K562 (cell line): Measurements from ENCODE around the gene SPAG16. TPM values are rescaled to one million over a fixed set of nuclear protein-coding genes. Genes with fewer than 3 reads are reported as not detected.

Experiments
- ATAC-seq: fragments of 200-7000 bp; cut with Tn5 transposase; 3 replicates; pipeline ENCODE4 v1.9.1; 2020; ENCODE audit warnings: moderate library complexity
- BruUV-seq: library from RNA; stranded (reverse); fragments of 400-500 nt; replicated peaks from 2 replicates; lab custom pipeline; 2021; lab: Mats Ljungman, UMichigan
- CTCF ChIA-PET: fragments of 300-600 bp; formaldehyde crosslinking; extraction: SDS; loops from one replicate; lab custom pipeline; 2021; ENCODE audit warnings: low intra/inter-chr PET ratio; lab: Yijun Ruan, JAX
- POLR2A ChIA-PET: fragments of 300-600, 350-650 bp; sonication (Branson Sonifier 250); formaldehyde crosslinking; extraction: SDS; loops from one replicate; lab custom pipeline; 2021; ENCODE audit warnings: antibody characterized with exemption, inconsistent platforms; lab: Yijun Ruan, JAX
- DNase-seq, 4 experiments: peaks; one replicate each; pipeline versions ENCODE4 v3.0.0 to v3.0.0-alpha.2; 2011 to 2018; ENCODE audit warnings: low spot score in 3 of 4, mixed read lengths in 3 of 4; ENCODE audit errors: extremely low read depth in 1 of 4
- FAIRE-seq: peaks from 2 replicates; lab custom pipeline; 2011; peaks lifted over from hg19 to GRCh38; lab: Jason Lieb, UNC
- H2AFZ ChIP-seq: 2 replicates; pipeline ENCODE4 v1.6.0; 2011; ENCODE audit warnings: low read depth, low read length, control low read depth, inconsistent platforms
- H3K27ac ChIP-seq: fragments of 200-600 bp; 3 replicates; pipeline ENCODE4 v1.8.0; 2011; ENCODE audit warnings: low read depth, mild to moderate bottlenecking, control low read depth, inconsistent platforms, low read length, moderate library complexity, mixed read lengths; ENCODE audit errors: extremely low read depth
- H3K27me3 ChIP-seq, 2 experiments: fragments of 300-600 bp in 1 of 2; 2 replicates in 1 of 2; 3 replicates in 1 of 2; pipeline versions ENCODE4 v1.6.0 to v1.8.0; 2011; ENCODE audit warnings: inconsistent platforms in 2 of 2, low read length in 2 of 2, mild to moderate bottlenecking in 1 of 2, mixed read lengths in 1 of 2, moderate library complexity in 1 of 2; ENCODE audit not compliant: control insufficient read depth in 2 of 2, insufficient read depth in 2 of 2
- H3K36me3 ChIP-seq: fragments of 300-600 bp; 3 replicates; pipeline ENCODE4 v1.8.0; 2011; ENCODE audit warnings: mild to moderate bottlenecking, low read length, inconsistent platforms; ENCODE audit not compliant: control insufficient read depth, insufficient read depth
- H3K4me1 ChIP-seq, 2 experiments: fragments of 200-600 bp in 1 of 2; replicated peaks in 1 of 2; 2 replicates in 1 of 2; 3 replicates in 1 of 2; pipeline versions ENCODE4 v1.5.1 to v1.8.0; 2011; ENCODE audit warnings: inconsistent platforms in 2 of 2, low read length in 2 of 2, mild to moderate bottlenecking in 1 of 2, mixed read lengths in 1 of 2, moderate library complexity in 1 of 2; ENCODE audit not compliant: control insufficient read depth in 2 of 2, insufficient read depth in 2 of 2
- H3K4me2 ChIP-seq: 2 replicates; pipeline ENCODE4 v1.6.1; 2011; ENCODE audit warnings: low read length, control low read depth, inconsistent platforms, mixed read lengths; ENCODE audit not compliant: insufficient read depth
- H3K4me3 ChIP-seq: fragments of 200-600 bp; sonication (generic), shearing (Covaris generic); 2 replicates; pipeline ENCODE4 v1.5.1; 2016; ENCODE audit warnings: control low read depth, inconsistent platforms
- H3K79me2 ChIP-seq: fragments of 200-600 bp; 3 replicates; pipeline ENCODE4 v1.8.0; 2011; ENCODE audit warnings: low read length, inconsistent platforms; ENCODE audit not compliant: control insufficient read depth, insufficient read depth
- H3K9ac ChIP-seq, 2 experiments: 2 replicates each; pipeline versions ENCODE4 v1.6.0 to v1.6.1; 2011; ENCODE audit warnings: low read depth in 2 of 2, low read length in 2 of 2, control low read depth in 1 of 2, inconsistent platforms in 1 of 2, mild to moderate bottlenecking in 1 of 2, mixed read lengths in 1 of 2; ENCODE audit not compliant: insufficient read depth in 1 of 2
- H3K9me1 ChIP-seq: one replicate; pipeline ENCODE4 v1.6.0; 2011; ENCODE audit warnings: inconsistent platforms, mild to moderate bottlenecking, low read length, moderate library complexity; ENCODE audit not compliant: control insufficient read depth, insufficient read depth
- H3K9me3 ChIP-seq: replicated peaks from 2 replicates; pipeline ENCODE4 v1.5.1; 2011; ENCODE audit warnings: low read depth, low read length, inconsistent platforms; ENCODE audit not compliant: control insufficient read depth, insufficient read depth
- H4K20me1 ChIP-seq: replicated peaks from 2 replicates; pipeline ENCODE4 v1.6.1; 2011; ENCODE audit warnings: low read length, inconsistent platforms, mixed read lengths; ENCODE audit not compliant: control insufficient read depth, insufficient read depth
- CC2D1A ChIP-seq: fragments of 450-650 bp; IDR thresholded peaks from 2 replicates; pipeline ENCODE4 v1.6.1; 2017; ENCODE audit warnings: mild to moderate bottlenecking
- ELF1 ChIP-seq: fragments of 200-800 bp; sonication (Bioruptor generic); IDR thresholded peaks from 2 replicates; pipeline ENCODE4 v1.6.1; 2016; ENCODE audit warnings: missing genetic modification characterization, missing compliant biosample characterization
- FOXA3 ChIP-seq, 2 experiments: fragments of 450-650 bp in 1 of 2; sonication (generic) in 1 of 2; formaldehyde crosslinking; IDR thresholded peaks in 1 of 2; conservative IDR thresholded peaks in 1 of 2; 2 replicates each; pipeline versions ENCODE4 v1.4.0 to v1.8.0; 2020 to 2022; ENCODE audit warnings: mild to moderate bottlenecking in 2 of 2, missing genetic modification reagents in 1 of 2
- FOXP1 ChIP-seq: sonication (generic); formaldehyde crosslinking; IDR thresholded peaks from 2 replicates; pipeline ENCODE4 v1.8.0; 2022; ENCODE audit warnings: mild to moderate bottlenecking, missing genetic modification reagents
- IRF1 ChIP-seq: sonication (generic); formaldehyde crosslinking; IDR thresholded peaks from 2 replicates; pipeline ENCODE4 v1.8.0; 2022; ENCODE audit warnings: missing genetic modification reagents, mild to moderate bottlenecking, borderline replicate concordance
- NR1H2 ChIP-seq: sonication (generic); formaldehyde crosslinking; IDR thresholded peaks from 2 replicates; pipeline ENCODE4 v1.4.0; 2020; ENCODE audit warnings: mild to moderate bottlenecking, missing genetic modification reagents
- PBX2 ChIP-seq, 2 experiments: IDR thresholded peaks in 1 of 2; conservative IDR thresholded peaks in 1 of 2; 2 replicates each; pipeline ENCODE4 v1.6.1; 2016; ENCODE audit warnings: low read depth in 2 of 2, mild to moderate bottlenecking in 1 of 2, missing compliant biosample characterization in 1 of 2, missing genetic modification characterization in 1 of 2, moderate library complexity in 1 of 2
- RCOR1 ChIP-seq, 2 experiments: IDR thresholded peaks; 2 replicates each; pipeline ENCODE4 v1.6.1; 2012; ENCODE audit warnings: low read depth in 2 of 2, low read length in 2 of 2, borderline replicate concordance in 1 of 2, improper control_type of control experiment in 1 of 2
- SNAPC5 ChIP-seq: fragments of 250-450 bp; sonication (Bioruptor Pico); IDR thresholded peaks from 2 replicates; pipeline ENCODE4 v1.8.0; 2021; ENCODE audit warnings: moderate library complexity, mild to moderate bottlenecking, inconsistent platforms
- SP1 ChIP-seq: sonication (generic); formaldehyde crosslinking; IDR thresholded peaks from 2 replicates; pipeline ENCODE4 v1.8.1; 2022; ENCODE audit warnings: mild to moderate bottlenecking, missing genetic modification reagents
- TAF1 ChIP-seq: IDR thresholded peaks from 2 replicates; pipeline ENCODE4 v1.6.1; 2011; ENCODE audit warnings: mild to moderate bottlenecking, low read length, moderate library complexity; ENCODE audit not compliant: insufficient read depth, control insufficient read depth, severe bottlenecking; ENCODE audit errors: extremely low read depth
- ZNF134 ChIP-seq: fragments of 250-450 bp; sonication (Bioruptor Pico); conservative IDR thresholded peaks from 2 replicates; pipeline ENCODE4 v1.4.0; 2020
- ZNF655 ChIP-seq: fragments of 250-450 bp; sonication (Bioruptor Pico); IDR thresholded peaks from 2 replicates; pipeline ENCODE4 v1.5.0; 2021
- ZNF830 ChIP-seq: fragments of 250-450 bp; sonication (Bioruptor Pico); IDR thresholded peaks from 2 replicates; pipeline ENCODE4 v1.5.0; 2021; ENCODE audit warnings: mild to moderate bottlenecking
- WGBS: fragments of 100-300 bp; shearing (Covaris generic); methylation state at CpG from one replicate; pipeline ENCODE4 v1.1.6; 2016; ENCODE audit warnings: low coverage, mixed read lengths; ENCODE audit not compliant: insufficient coverage; ENCODE audit errors: missing lambda C conversion rate; 5-methylcytosine and 5-hydroxymethylcytosine counted together
- in situ Hi-C: fragments of 300-500 bp; cut with MboI; formaldehyde crosslinking; loops from 4 replicates; pipeline ENCODE4 v1.15.0; 2018; ENCODE audit warnings: inconsistent platforms, mixed read lengths
- intact Hi-C: fragments of 100-400 bp; cut with micrococcal nuclease; formaldehyde crosslinking; loops from 2 replicates; pipeline ENCODE4 v1.14.2; 2022
- polyA plus RNA-seq, 8 experiments: library from polyadenylated mRNA; depleted of rRNA in 4 of 8; stranded (reverse) in 5 of 8; unstranded in 3 of 8; fragments of >200 nt; fragmentation: Nextera tagmentation in 2 of 8; fragmentation: Illumina TruSeq in 1 of 8; extraction: Ambion mirVana in 2 of 8; extraction: Trizol in 1 of 8; gene quantifications; 2 replicates each; pipeline versions ENCODE4 v1.2.1 to v1.2.3, GENCODE V29; 2011 to 2014; ENCODE audit warnings: inconsistent platforms in 1 of 8, missing spikeins in 1 of 8
- total RNA-seq, 7 experiments: library from RNA; depleted of rRNA in 6 of 7; stranded (reverse); fragments of >200 nt in 6 of 7; fragmentation: Illumina TruSeq in 2 of 7; extraction: Trizol in 2 of 7; gene quantifications; 2 replicates each; pipeline versions ENCODE4 v1.2.1 to v1.2.3, GENCODE V29; 2011 to 2021; ENCODE audit warnings: low replicate concordance in 1 of 7

The SPAG16 gene
- total and polyA plus RNA-seq, 9 of the 15 experiments (the other 6 are each of a cell fraction or from before 2014, with no cell fraction given) = 0.98 to 5.9 (median 3.5) TPM

- no peak for TF ChIP-seq TAF1
Observed at GRCh38 chr2:214220251-214220650, 936.0 kb downstream of the SPAG16 start (continued).

GRCh38 chr2:214226061-214226460 lies 941.8 kb downstream of the SPAG16 start:
- no peaks in the 10 kb centered on the region for H3K79me2 ChIP-seq
- CTCF ChIA-PET = no interaction called here
- ATAC-seq = no peak
- TF ChIP-seq CC2D1A = no peak
- no peak for TF ChIP-seq RCOR1 (IDR thresholded peaks at IDR 0.05; ENCODE audit: borderline replicate concordance in 1 of 2, low read depth in 2 of 2, low read length in 2 of 2)
- TF ChIP-seq NR1H2 (CRISPR knock-in tag) = no peak
- no peak for TF ChIP-seq FOXA3 (CRISPR knock-in tag; conservative IDR thresholded peaks at IDR 0.05 in 1 of 2, IDR thresholded peaks at IDR 0.05 in 1 of 2)
- no peak for TF ChIP-seq ZNF655 (CRISPR knock-in tag)
- TF ChIP-seq PBX2 (CRISPR knock-in tag; IDR thresholded peaks at IDR 0.05; ENCODE audit: low read depth) = no peak
- TF ChIP-seq PBX2 (tag; conservative IDR thresholded peaks at IDR 0.05; ENCODE audit: low read depth) = no peak
- no peak for TF ChIP-seq IRF1 (CRISPR knock-in tag)
- TF ChIP-seq SNAPC5 (CRISPR knock-in tag) = no peak
- no peak for TF ChIP-seq ZNF830 (CRISPR knock-in tag)
- no peak for TF ChIP-seq ELF1 (tag)
- no peak for TF ChIP-seq FOXP1 (CRISPR knock-in tag)
- no peak for TF ChIP-seq SP1 (CRISPR knock-in tag)
- TF ChIP-seq ZNF134 (CRISPR knock-in tag) = no peak

More at GRCh38 chr2:214226061-214226460, 941.8 kb downstream of the SPAG16 start:
- no TSS peak for BruUV-seq
- Histone ChIP-seq H3K4me3 (no peak overlapping the region), H3K9me1 (no peaks in the 10 kb centered on the region), H3K27me3 (no peaks in the 10 kb centered on the region), H3K4me2 (no peak overlapping the region), H3K9ac (no peak overlapping the region), H3K27ac (no peak overlapping the region), H3K4me1 (no peaks in the 10 kb centered on the region), H3K9me3 (0 out of 2 replicates have a peak, but pooled peaks cover 2% of the 10 kb centered on the region), H3K36me3 (no peaks in the 10 kb centered on the region), H4K20me1 (no peaks in the 10 kb centered on the region), H2AFZ (no peak overlapping the region)
- POLR2A ChIA-PET = no interaction called here
- intact Hi-C loops = no loop called here
- FAIRE-seq (no peak), DNase-seq (no peak)
- WGBS = 0% methylated on average over 2 of the region's 2 CpGs
- in situ Hi-C loops = loop anchor here (10.0 kb wide), 1 partner anchor 489 kb away; no protein-coding TSS in a partner anchor
